Measurements from ENCODE around the gene SEMA6A.

DNA sequence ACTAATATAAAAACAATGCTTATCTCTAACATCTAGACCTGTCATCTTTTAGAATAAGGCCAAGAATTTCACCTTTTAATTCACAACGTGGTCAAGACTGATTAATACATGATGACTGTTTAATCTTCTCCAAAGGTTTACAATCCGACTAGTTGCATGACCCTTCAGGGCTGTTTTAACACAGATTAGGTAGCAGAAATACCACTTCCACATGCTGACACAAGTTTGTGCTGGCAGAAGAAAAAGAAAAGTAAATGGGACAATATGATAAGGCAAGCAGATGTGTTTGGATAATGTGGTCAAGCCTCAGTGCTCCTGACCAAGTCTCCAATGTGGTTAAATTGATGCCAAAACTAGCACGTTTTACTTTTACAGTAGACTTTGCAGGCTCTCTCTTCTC is 31.1 kb downstream of the SEMA6A start:
- TF ChIP-seq, protein P1, sequence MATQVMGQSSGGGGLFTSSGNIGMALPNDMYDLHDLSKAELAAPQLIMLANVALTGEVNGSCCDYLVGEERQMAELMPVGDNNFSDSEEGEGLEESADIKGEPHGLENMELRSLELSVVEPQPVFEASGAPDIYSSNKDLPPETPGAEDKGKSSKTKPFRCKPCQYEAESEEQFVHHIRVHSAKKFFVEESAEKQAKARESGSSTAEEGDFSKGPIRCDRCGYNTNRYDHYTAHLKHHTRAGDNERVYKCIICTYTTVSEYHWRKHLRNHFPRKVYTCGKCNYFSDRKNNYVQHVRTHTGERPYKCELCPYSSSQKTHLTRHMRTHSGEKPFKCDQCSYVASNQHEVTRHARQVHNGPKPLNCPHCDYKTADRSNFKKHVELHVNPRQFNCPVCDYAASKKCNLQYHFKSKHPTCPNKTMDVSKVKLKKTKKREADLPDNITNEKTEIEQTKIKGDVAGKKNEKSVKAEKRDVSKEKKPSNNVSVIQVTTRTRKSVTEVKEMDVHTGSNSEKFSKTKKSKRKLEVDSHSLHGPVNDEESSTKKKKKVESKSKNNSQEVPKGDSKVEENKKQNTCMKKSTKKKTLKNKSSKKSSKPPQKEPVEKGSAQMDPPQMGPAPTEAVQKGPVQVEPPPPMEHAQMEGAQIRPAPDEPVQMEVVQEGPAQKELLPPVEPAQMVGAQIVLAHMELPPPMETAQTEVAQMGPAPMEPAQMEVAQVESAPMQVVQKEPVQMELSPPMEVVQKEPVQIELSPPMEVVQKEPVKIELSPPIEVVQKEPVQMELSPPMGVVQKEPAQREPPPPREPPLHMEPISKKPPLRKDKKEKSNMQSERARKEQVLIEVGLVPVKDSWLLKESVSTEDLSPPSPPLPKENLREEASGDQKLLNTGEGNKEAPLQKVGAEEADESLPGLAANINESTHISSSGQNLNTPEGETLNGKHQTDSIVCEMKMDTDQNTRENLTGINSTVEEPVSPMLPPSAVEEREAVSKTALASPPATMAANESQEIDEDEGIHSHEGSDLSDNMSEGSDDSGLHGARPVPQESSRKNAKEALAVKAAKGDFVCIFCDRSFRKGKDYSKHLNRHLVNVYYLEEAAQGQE (IDR thresholded peaks at IDR 0.05; ENCODE audit: borderline replicate concordance): no peak
- TF ChIP-seq, protein P1 (CRISPR knock-in tag; IDR thresholded peaks at IDR 0.05; ENCODE audit: low read depth): no peak
- TF ChIP-seq PML (IDR thresholded peaks at IDR 0.05; ENCODE audit: low read length): peak; percentile 33; the same call in 1 of the 2 replicates

All from K562 (cell line).